Kidney (tissue), 14 donors: Measurements from ENCODE around the gene SLC19A3. TPM values are rescaled to one million over a fixed set of nuclear protein-coding genes. Genes with fewer than 3 reads are reported as not detected.

Source experiments
- DNase-seq, 5 donors: peaks; one replicate each; pipeline ENCODE4 v3.0.0-alpha.2; 2013 to 2020
- FAIRE-seq: peaks from 2 replicates; lab custom pipeline; 2012; peaks lifted over from hg19 to GRCh38; lab: Jason Lieb, UNC
- H3K27ac ChIP-seq, 2 donors: one replicate each; pipeline ENCODE4 v1.7.0; 2013; ENCODE audit warnings: low read depth in 2 of 2, low read length in 2 of 2, inconsistent platforms in 1 of 2
- H3K27me3 ChIP-seq: one replicate; pipeline ENCODE4 v1.7.1; 2013; ENCODE audit warnings: low read length, inconsistent platforms; ENCODE audit not compliant: control insufficient read depth, insufficient read depth
- H3K36me3 ChIP-seq, 3 donors: one replicate each; pipeline versions ENCODE4 v1.7.0 to v1.7.1; 2013; ENCODE audit warnings: low read length in 3 of 3, control low read depth in 1 of 3, inconsistent platforms in 1 of 3; ENCODE audit not compliant: insufficient read depth in 3 of 3, control insufficient read depth in 2 of 3
- H3K4me1 ChIP-seq, 3 donors: one replicate each; pipeline versions ENCODE4 v1.7.0 to v1.7.1; 2013; ENCODE audit warnings: low read length in 3 of 3, inconsistent platforms in 1 of 3, low read depth in 1 of 3; ENCODE audit not compliant: control insufficient read depth in 2 of 3, insufficient read depth in 2 of 3
- H3K4me3 ChIP-seq, 3 donors: one replicate each; pipeline versions ENCODE4 v1.7.0 to v1.8.1; 2013; ENCODE audit warnings: low read length in 3 of 3, control low read depth in 1 of 3, inconsistent platforms in 1 of 3
- H3K9ac ChIP-seq, 3 donors: one replicate each; pipeline versions ENCODE4 v1.7.0 to v1.7.1; 2013; ENCODE audit warnings: low read length in 3 of 3, control low read depth in 1 of 3, inconsistent platforms in 1 of 3
- H3K9me3 ChIP-seq, 3 donors: one replicate each; pipeline versions ENCODE4 v1.7.0 to v1.7.1; 2013; ENCODE audit warnings: low read length in 3 of 3, control low read depth in 1 of 3, inconsistent platforms in 1 of 3; ENCODE audit not compliant: control insufficient read depth in 2 of 3, insufficient read depth in 1 of 3
- CTCF ChIP-seq: IDR thresholded peaks from 3 replicates; pipeline ENCODE4 v1.5.1; 2012; ENCODE audit warnings: mild to moderate bottlenecking, moderate library complexity, borderline replicate concordance; ENCODE audit not compliant: insufficient read depth; ENCODE audit errors: extremely low read depth
- intact Hi-C: fragments of 100-400 bp; cut with DNase I; formaldehyde crosslinking; loops from one replicate; pipeline ENCODE4 v1.11.1; 2022
- polyA plus RNA-seq: library from polyadenylated mRNA; stranded (reverse); fragments of 350-450 nt; fragmentation: Illumina TruSeq; extraction: RNeasy Lipid Tissue Mini Kit (QIAGEN cat#74804); gene quantifications from one replicate; pipeline ENCODE4 v1.2.3, GENCODE V29; 2014; ENCODE audit warnings: low read depth, low replicate concordance; ENCODE audit not compliant: insufficient read depth
- total RNA-seq: library from RNA; stranded (reverse); fragmentation: NEBNext Ultra II Directional; extraction: Animal tissue kit (Norgen Biotek cat#: 25700); gene quantifications from one replicate; pipeline ENCODE4 v1.2.1, GENCODE V29; 2021
- donor health status: control.
- donor health status: control.
- donor health status: control.
- donor health status: control.
- donor health status: control.
- donor health status: DM: yes; HTN: yes; CAD: no.
- donor health status: Normal renal cell carcinoma (clear cell type).

SLC19A3 gene
- total and polyA plus RNA-seq, 2 donors from 2014 or later = 4.4 to 8.3 TPM

- DNase-seq (no peak), FAIRE-seq (no peak)
- H3K27me3 ChIP-seq = no peaks in the 10 kb centered on the region
- H3K27ac ChIP-seq = no peak overlapping the region
- no peak for TF ChIP-seq CTCF
- no peak overlapping the region for H3K4me3 ChIP-seq
- H3K36me3 ChIP-seq = no peaks in the 10 kb centered on the region
- intact Hi-C loops = no loop called here
- no peak overlapping the region for H3K9ac ChIP-seq
- no peaks in the 10 kb centered on the region for H3K9me3 ChIP-seq
- no peaks in the 10 kb centered on the region for H3K4me1 ChIP-seq
Measured at GRCh38 chr2:227665189-227665940, 52.5 kb downstream of the SLC19A3 start.

- Histone ChIP-seq H3K9ac (no peak overlapping the region), H3K27ac (no peak overlapping the region), H3K9me3 (no peaks in the 10 kb centered on the region), H3K4me3 (no peak overlapping the region), H3K27me3 (no peaks in the 10 kb centered on the region), H3K36me3 (no peaks in the 10 kb centered on the region), H3K4me1 (no peaks in the 10 kb centered on the region)
- no peak for TF ChIP-seq CTCF
- FAIRE-seq (no peak), DNase-seq (no peak)
- intact Hi-C loops = no loop called here
Measured at GRCh38 chr2:227661827-227662226, 56.0 kb downstream of the SLC19A3 start.

- intact Hi-C loops = no loop called here
- no peak for TF ChIP-seq CTCF
- H3K9ac ChIP-seq = no peak overlapping the region
Measured at GRCh38 chr2:227661025-227661649, 56.7 kb downstream of the SLC19A3 start.

More at GRCh38 chr2:227661025-227661649, 56.7 kb downstream of the SLC19A3 start:
- Histone ChIP-seq H3K27ac (no peak overlapping the region), H3K9me3 (no peaks in the 10 kb centered on the region), H3K4me3 (no peak overlapping the region), H3K27me3 (no peaks in the 10 kb centered on the region), H3K4me1 (no peaks in the 10 kb centered on the region), H3K36me3 (no peaks in the 10 kb centered on the region)
- no peak for DNase-seq
- FAIRE-seq = no peak
